NB4 (cell line): ENCODE measurements around the gene YARS1.

Source experiments
- MYC ChIP-seq: IDR thresholded peaks from 2 replicates; pipeline ENCODE4 v1.6.1; 2011; ENCODE audit warnings: low read depth, low read length
- POLR2A ChIP-seq: IDR thresholded peaks from 2 replicates; pipeline ENCODE4 v1.6.1; 2011; ENCODE audit warnings: mild to moderate bottlenecking; ENCODE audit not compliant: insufficient read length; ENCODE audit errors: extremely low read depth
- TF ChIP-seq, protein P1 (sequence below): IDR thresholded peaks from one replicate; pipeline ENCODE4 v1.5.1; 2012; ENCODE audit warnings: low read depth, low read length

DNA sequence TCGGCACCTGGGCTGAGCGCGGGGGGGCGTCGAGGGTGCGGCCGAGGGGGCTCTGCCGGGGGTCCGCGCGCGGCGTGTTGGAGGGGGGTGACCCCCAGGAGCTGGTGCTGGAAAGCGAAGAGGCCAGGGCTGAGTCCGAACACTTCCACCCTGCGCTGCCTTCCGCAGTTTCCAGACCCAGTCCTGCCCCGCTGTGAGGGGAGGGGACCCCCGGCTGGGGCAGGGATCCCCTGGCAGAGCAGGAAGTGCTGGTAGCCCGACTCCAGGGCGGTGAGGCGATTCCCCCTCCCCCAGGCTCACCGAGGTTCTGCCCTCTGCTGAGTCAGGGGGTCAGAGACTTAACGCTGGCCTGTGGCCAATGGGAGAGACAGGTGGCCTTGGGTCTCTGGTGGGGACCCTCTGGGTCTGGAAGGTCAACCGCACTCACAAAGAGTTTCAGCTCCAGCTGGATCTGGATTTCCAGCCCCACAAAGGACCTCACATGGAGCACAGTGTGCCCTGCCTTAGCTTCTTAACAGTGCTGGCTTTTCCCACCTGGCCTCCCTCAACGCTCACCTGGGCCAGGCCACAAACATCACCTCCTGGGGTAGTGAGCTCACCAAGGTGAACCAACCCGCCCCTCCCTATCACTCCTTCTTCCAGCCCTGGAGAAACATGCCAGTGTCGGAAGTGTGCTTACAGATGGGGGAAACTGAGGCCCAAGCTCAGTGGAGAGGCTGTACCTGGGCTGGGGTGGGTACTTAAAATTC is 74.8 kb downstream of the YARS1 start:
- TF ChIP-seq, protein P1, sequence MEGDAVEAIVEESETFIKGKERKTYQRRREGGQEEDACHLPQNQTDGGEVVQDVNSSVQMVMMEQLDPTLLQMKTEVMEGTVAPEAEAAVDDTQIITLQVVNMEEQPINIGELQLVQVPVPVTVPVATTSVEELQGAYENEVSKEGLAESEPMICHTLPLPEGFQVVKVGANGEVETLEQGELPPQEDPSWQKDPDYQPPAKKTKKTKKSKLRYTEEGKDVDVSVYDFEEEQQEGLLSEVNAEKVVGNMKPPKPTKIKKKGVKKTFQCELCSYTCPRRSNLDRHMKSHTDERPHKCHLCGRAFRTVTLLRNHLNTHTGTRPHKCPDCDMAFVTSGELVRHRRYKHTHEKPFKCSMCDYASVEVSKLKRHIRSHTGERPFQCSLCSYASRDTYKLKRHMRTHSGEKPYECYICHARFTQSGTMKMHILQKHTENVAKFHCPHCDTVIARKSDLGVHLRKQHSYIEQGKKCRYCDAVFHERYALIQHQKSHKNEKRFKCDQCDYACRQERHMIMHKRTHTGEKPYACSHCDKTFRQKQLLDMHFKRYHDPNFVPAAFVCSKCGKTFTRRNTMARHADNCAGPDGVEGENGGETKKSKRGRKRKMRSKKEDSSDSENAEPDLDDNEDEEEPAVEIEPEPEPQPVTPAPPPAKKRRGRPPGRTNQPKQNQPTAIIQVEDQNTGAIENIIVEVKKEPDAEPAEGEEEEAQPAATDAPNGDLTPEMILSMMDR, result no peak
- no peak for TF ChIP-seq POLR2A
- no peak for TF ChIP-seq MYC
